ENCODE data around the gene SNRNP27. TPM values are rescaled to one million over a fixed set of nuclear protein-coding genes. Genes with fewer than 3 reads are reported as not detected.

Gene SNRNP27
- total and polyA plus RNA-seq, 5 experiments from 2014 or later: 38.6 to 60.9 (median 50.9) TPM

- POLR2A ChIA-PET: interaction anchor here (0.5 to 1.1 kb wide), 3 partner anchors 8 to 148 kb away, joined by 3 to 6 read pairs (median 6); partner anchors contain the start of gene MXD1
- H3K27me3 Mint-ChIP-seq: no peaks in the 10 kb centered on the region
- H3K4me1 Mint-ChIP-seq: peaks cover 8 to 35% (median 20%) of the 10 kb centered on the region in 4 donors
- ATAC-seq: no peak
- DNase-seq: no peak
- no peak overlapping the region for H3K4me3 Mint-ChIP-seq
- peaks cover 0 to 72% (median 7%) of the 10 kb centered on the region in 3 donors for H3K36me3 Mint-ChIP-seq
- peak overlapping the region in 3 of 10 donors; percentile 15 to 32 (median 23) for H3K27ac Mint-ChIP-seq
- no peaks in the 10 kb centered on the region for H3K9me3 Mint-ChIP-seq
These were observed 29.4 kb downstream of the SNRNP27 start for GRCh38 chr2:69923116-69923515.

GRCh38 chr2:69926849-69927515 is 33.2 kb downstream of the SNRNP27 start:
- H3K36me3 Mint-ChIP-seq: peaks cover 0 to 63% (median 4%) of the 10 kb centered on the region in 3 donors
- H3K27ac Mint-ChIP-seq: peak overlapping the region in 2 of 10 donors; percentile 7 to 20
- POLR2A ChIA-PET: no interaction called here
- no peaks in the 10 kb centered on the region for H3K9me3 Mint-ChIP-seq
- H3K4me1 Mint-ChIP-seq: peaks cover 14 to 43% (median 36%) of the 10 kb centered on the region in 4 donors
- DNase-seq: no peak
- no peak overlapping the region for H3K4me3 Mint-ChIP-seq
- ATAC-seq: no peak
- no peaks in the 10 kb centered on the region for H3K27me3 Mint-ChIP-seq

GRCh38 chr2:69931832-69932595 is 38.3 kb downstream of the SNRNP27 start:
- H3K4me3 Mint-ChIP-seq: no peak overlapping the region
- no peak for ATAC-seq

GRCh38 chr2:69932596-69932922 is 38.8 kb downstream of the SNRNP27 start:
- Mint-ChIP-seq H3K27me3 (no peaks in the 10 kb centered on the region), H3K4me1 (peaks cover 16 to 37% (median 32%) of the 10 kb centered on the region in 4 donors), H3K9me3 (no peaks in the 10 kb centered on the region), H3K4me3 (no peak overlapping the region), H3K27ac (peak overlapping the region in 1 of 10 donors; percentile 14), H3K36me3 (peaks cover 8 to 64% (median 11%) of the 10 kb centered on the region in 3 donors)
- ATAC-seq (no peak), DNase-seq (no peak)
- POLR2A ChIA-PET: interaction anchor here (0.8 kb wide), 1 partner anchor 361 kb away, joined by 3 read pairs; the partner anchor contains the start of gene SNRPG

More at GRCh38 chr2:69931832-69932595, 38.3 kb downstream of the SNRNP27 start:
- Mint-ChIP-seq H3K27ac (peak overlapping the region; percentile 14 to 77 (median 48)), H3K4me1 (peaks cover 18 to 39% (median 32%) of the 10 kb centered on the region in 4 donors), H3K36me3 (peaks cover 8 to 61% (median 11%) of the 10 kb centered on the region in 3 donors), H3K27me3 (no peaks in the 10 kb centered on the region), H3K9me3 (no peaks in the 10 kb centered on the region)
- DNase-seq: no peak
- POLR2A ChIA-PET: interaction anchor here (0.8 kb wide), 1 partner anchor 362 kb away, joined by 3 read pairs; the partner anchor contains the start of gene SNRPG

- POLR2A ChIA-PET: no interaction called here
- no peak for ATAC-seq
These were observed 39.6 kb downstream of the SNRNP27 start for GRCh38 chr2:69933254-69933828.

GRCh38 chr2:69933839-69934613 is 40.3 kb downstream of the SNRNP27 start:
- H3K36me3 Mint-ChIP-seq: peaks cover 11 to 66% (median 18%) of the 10 kb centered on the region in 3 donors
- DNase-seq (no peak), ATAC-seq (no peak)
- H3K4me1 Mint-ChIP-seq: peaks cover 18 to 35% (median 29%) of the 10 kb centered on the region in 4 donors
- POLR2A ChIA-PET: no interaction called here
- no peaks in the 10 kb centered on the region for H3K9me3 Mint-ChIP-seq
- H3K27me3 Mint-ChIP-seq: no peaks in the 10 kb centered on the region
- H3K4me3 Mint-ChIP-seq: no peak overlapping the region
- peak overlapping the region in 7 of 10 donors; percentile 7 to 74 (median 47) for H3K27ac Mint-ChIP-seq

More at GRCh38 chr2:69933254-69933828, 39.6 kb downstream of the SNRNP27 start:
- Mint-ChIP-seq H3K27ac (peak overlapping the region in 6 of 10 donors; percentile 11 to 74 (median 44)), H3K9me3 (no peaks in the 10 kb centered on the region), H3K36me3 (peaks cover 11 to 66% (median 13%) of the 10 kb centered on the region in 3 donors), H3K27me3 (no peaks in the 10 kb centered on the region), H3K4me1 (peaks cover 18 to 35% (median 30%) of the 10 kb centered on the region in 4 donors), H3K4me3 (no peak overlapping the region)
- DNase-seq: no peak

GRCh38 chr2:69934614-69934908 is 40.8 kb downstream of the SNRNP27 start:
- ATAC-seq (no peak), DNase-seq (no peak)
- H3K9me3 Mint-ChIP-seq: no peaks in the 10 kb centered on the region
- H3K36me3 Mint-ChIP-seq: peaks cover 11 to 69% (median 19%) of the 10 kb centered on the region in 3 donors
- H3K4me3 Mint-ChIP-seq: no peak overlapping the region
- peak overlapping the region in 7 of 10 donors; percentile 7 to 74 (median 41) for H3K27ac Mint-ChIP-seq
- POLR2A ChIA-PET: no interaction called here
- H3K4me1 Mint-ChIP-seq: peaks cover 18 to 33% (median 27%) of the 10 kb centered on the region in 4 donors
- no peaks in the 10 kb centered on the region for H3K27me3 Mint-ChIP-seq

- Mint-ChIP-seq H3K27ac (no peak overlapping the region), H3K27me3 (no peaks in the 10 kb centered on the region), H3K4me3 (no peak overlapping the region), H3K4me1 (peaks cover 18 to 33% (median 25%) of the 10 kb centered on the region in 4 donors), H3K9me3 (no peaks in the 10 kb centered on the region), H3K36me3 (peaks cover 11 to 69% (median 21%) of the 10 kb centered on the region in 3 donors)
- ATAC-seq (no peak), DNase-seq (no peak)
- POLR2A ChIA-PET: no interaction called here
These were observed 41.3 kb downstream of the SNRNP27 start for GRCh38 chr2:69935011-69935410.

- H3K4me1 Mint-ChIP-seq: peaks cover 13 to 22% (median 16%) of the 10 kb centered on the region in 4 donors
- no peak for ATAC-seq
- peaks cover 11 to 79% (median 23%) of the 10 kb centered on the region in 3 donors for H3K36me3 Mint-ChIP-seq
- H3K27ac Mint-ChIP-seq: peak overlapping the region in 2 of 10 donors; percentile 38 to 61
- H3K27me3 Mint-ChIP-seq: no peaks in the 10 kb centered on the region
- no peak for DNase-seq
- no peaks in the 10 kb centered on the region for H3K9me3 Mint-ChIP-seq
- H3K4me3 Mint-ChIP-seq: no peak overlapping the region
- POLR2A ChIA-PET: interaction anchor here (1.1 kb wide), 1 partner anchor 9 kb away, joined by 3 read pairs; no protein-coding TSS in a partner anchor
These were observed 43.1 kb downstream of the SNRNP27 start for GRCh38 chr2:69936906-69937305.

- ATAC-seq: no peak
- peaks cover 9 to 14% (median 12%) of the 10 kb centered on the region in 4 donors for H3K4me1 Mint-ChIP-seq
- H3K36me3 Mint-ChIP-seq: peaks cover 11 to 85% (median 27%) of the 10 kb centered on the region in 3 donors
- no peak for DNase-seq
- no peaks in the 10 kb centered on the region for H3K27me3 Mint-ChIP-seq
- POLR2A ChIA-PET: interaction anchor here (0.5 kb wide), 1 partner anchor 222 kb away, joined by 3 read pairs; no protein-coding TSS in a partner anchor
- H3K9me3 Mint-ChIP-seq: no peaks in the 10 kb centered on the region
- H3K4me3 Mint-ChIP-seq: no peak overlapping the region
- H3K27ac Mint-ChIP-seq: peak overlapping the region in 3 of 10 donors; percentile 5 to 86 (median 71)
These were observed 44.2 kb downstream of the SNRNP27 start for GRCh38 chr2:69937968-69938367.

- POLR2A ChIA-PET: interaction anchor here (1.1 kb wide), 1 partner anchor 202 kb away, joined by 3 read pairs; no protein-coding TSS in a partner anchor
- Mint-ChIP-seq H3K27me3 (no peaks in the 10 kb centered on the region), H3K4me1 (peaks cover 6 to 15% (median 9%) of the 10 kb centered on the region in 4 donors), H3K9me3 (no peaks in the 10 kb centered on the region), H3K36me3 (peaks cover 11 to 84% (median 27%) of the 10 kb centered on the region in 3 donors), H3K4me3 (no peak overlapping the region), H3K27ac (peak overlapping the region in 5 of 10 donors; percentile 9 to 74 (median 70))
- ATAC-seq (no peak), DNase-seq (no peak)
These were observed 46.0 kb downstream of the SNRNP27 start for GRCh38 chr2:69939722-69940121.

GRCh38 chr2:69940691-69941090 is 46.9 kb downstream of the SNRNP27 start:
- no peaks in the 10 kb centered on the region for H3K27me3 Mint-ChIP-seq
- no peaks in the 10 kb centered on the region for H3K9me3 Mint-ChIP-seq
- no peak for DNase-seq
- POLR2A ChIA-PET: interaction anchor here (1.1 kb wide), 1 partner anchor 201 kb away, joined by 3 read pairs; no protein-coding TSS in a partner anchor
- no peak for ATAC-seq
- H3K36me3 Mint-ChIP-seq: peaks cover 8 to 77% (median 27%) of the 10 kb centered on the region in 3 donors
- no peak overlapping the region for H3K4me3 Mint-ChIP-seq
- H3K4me1 Mint-ChIP-seq: peaks cover 14 to 23% (median 15%) of the 10 kb centered on the region in 4 donors
- peak overlapping the region in 4 of 10 donors; percentile 9 to 74 (median 39) for H3K27ac Mint-ChIP-seq

Measured in naive thymus-derived CD8-positive, alpha-beta T cell (primary cell).